Skeletal muscle cell (primary cell): ENCODE measurements around the gene ZNF496.
"Not testable (repeated sequence)": the region's sequence is repeated elsewhere in the genome, so short reads cannot be mapped to it uniquely, and the experiment has no call there.

ENCODE experiments used
- DNase-seq: peaks from one replicate; pipeline ENCODE4 v3.0.0-alpha.2; 2010; ENCODE audit warnings: low read depth
- H3K4me3 ChIP-seq: 2 replicates; pipeline ENCODE4 v1.5.1; 2011; ENCODE audit warnings: low read depth, mild to moderate bottlenecking, control low read depth, low read length, moderate library complexity

ZNF496 gene

GRCh38 chr1:247268390-247269045 is 63.1 kb downstream of the ZNF496 start:
- H3K4me3 ChIP-seq, result no peak overlapping the region
- DNase-seq, result no peak

- no peak for DNase-seq
- no peak overlapping the region for H3K4me3 ChIP-seq
Measured at GRCh38 chr1:247266053-247266452, 65.6 kb downstream of the ZNF496 start.

- H3K4me3 ChIP-seq, DNase-seq: not testable (repeated sequence)
Measured at GRCh38 chr1:247255772-247256171, 75.9 kb downstream of the ZNF496 start, which contains the start of gene VN1R5. VN1R5 (plus strand) TSS chr1:247256072.

- no peak for DNase-seq
Measured at GRCh38 chr1:247247568-247247967, 84.1 kb downstream of the ZNF496 start.

More at GRCh38 chr1:247247568-247247967, 84.1 kb downstream of the ZNF496 start:
- no peak overlapping the region for H3K4me3 ChIP-seq
